Mesendoderm (in vitro differentiated cells): ENCODE data around the gene CCDC177. TPM values are rescaled to one million over a fixed set of nuclear protein-coding genes. Genes with fewer than 3 reads are reported as not detected.

Source experiments
- DNase-seq: peaks from one replicate; pipeline ENCODE4 v3.0.0; 2013
- H2AK5ac ChIP-seq: 2 replicates; pipeline ENCODE4 v1.6.1; 2013; ENCODE audit warnings: low read length, inconsistent platforms
- H2BK120ac ChIP-seq: 2 replicates; pipeline ENCODE4 v1.6.1; 2013; ENCODE audit warnings: low read depth, mild to moderate bottlenecking, low read length, moderate library complexity, mixed read lengths
- H2BK15ac ChIP-seq: replicated peaks from 2 replicates; pipeline ENCODE4 v1.6.1; 2013; ENCODE audit warnings: low read depth, mild to moderate bottlenecking, moderate library complexity
- H2BK5ac ChIP-seq: 2 replicates; pipeline ENCODE4 v1.6.1; 2013; ENCODE audit warnings: low read length, inconsistent platforms
- H3K18ac ChIP-seq: 2 replicates; pipeline ENCODE4 v1.6.1; 2013; ENCODE audit warnings: mild to moderate bottlenecking, low read length, mixed read lengths
- H3K23ac ChIP-seq: one replicate; pipeline ENCODE4 v1.6.1; 2013; ENCODE audit warnings: low read length
- H3K27ac ChIP-seq: 2 replicates; pipeline ENCODE4 v1.5.1; 2013; ENCODE audit warnings: low read depth, mild to moderate bottlenecking, inconsistent platforms, low read length, moderate library complexity
- H3K27me3 ChIP-seq: 2 replicates; pipeline ENCODE4 v1.6.1; 2013; ENCODE audit warnings: low read length, control low read depth, mild to moderate bottlenecking, inconsistent platforms; ENCODE audit not compliant: insufficient read depth, poor library complexity
- H3K36me3 ChIP-seq: 2 replicates; pipeline ENCODE4 v1.6.1; 2013; ENCODE audit warnings: low read length, inconsistent platforms; ENCODE audit not compliant: control insufficient read depth, insufficient read depth
- H3K4ac ChIP-seq: one replicate; pipeline ENCODE4 v1.6.1; 2013; ENCODE audit warnings: low read depth, mild to moderate bottlenecking, low read length, moderate library complexity
- H3K4me1 ChIP-seq: 2 replicates; pipeline ENCODE4 v1.6.1; 2013; ENCODE audit warnings: low read depth, low read length, inconsistent platforms; ENCODE audit not compliant: control insufficient read depth
- H3K4me2 ChIP-seq: 2 replicates; pipeline ENCODE4 v1.6.1; 2013; ENCODE audit warnings: low read length
- H3K4me3 ChIP-seq: 2 replicates; pipeline ENCODE4 v1.5.1; 2013; ENCODE audit warnings: mild to moderate bottlenecking, low read length
- H3K56ac ChIP-seq: one replicate; pipeline ENCODE4 v1.6.1; 2013; ENCODE audit warnings: low read length
- H3K79me1 ChIP-seq: 2 replicates; pipeline ENCODE4 v1.6.1; 2013; ENCODE audit warnings: low read length, inconsistent platforms
- H3K79me2 ChIP-seq: 2 replicates; pipeline ENCODE4 v1.6.1; 2013; ENCODE audit warnings: mild to moderate bottlenecking, low read length; ENCODE audit not compliant: control insufficient read depth, insufficient read depth
- H3K9ac ChIP-seq: 2 replicates; pipeline ENCODE4 v1.6.1; 2013; ENCODE audit warnings: low read length, inconsistent platforms
- H4K5ac ChIP-seq: one replicate; pipeline ENCODE4 v1.6.1; 2013; ENCODE audit warnings: low read length
- H4K8ac ChIP-seq: one replicate; pipeline ENCODE4 v1.6.1; 2013; ENCODE audit warnings: low read depth, mild to moderate bottlenecking, control low read depth, low read length, moderate library complexity
- WGBS: extraction: QIAGEN DNeasy Blood & Tissue Kit; methylation state at CpG from one replicate; pipeline ENCODE4 v1.1.7; 2013; ENCODE audit warnings: low lambda C conversion rate, missing lambda C conversion rate; ENCODE audit not compliant: insufficient coverage; ENCODE audit errors: extremely low coverage; 5-methylcytosine and 5-hydroxymethylcytosine counted together
- polyA plus RNA-seq, 2 experiments: library from polyadenylated mRNA; stranded (reverse); fragments of 200-250 nt; gene quantifications; one replicate each; pipeline ENCODE4 v1.2.3, GENCODE V29; 2013

The CCDC177 gene
- polyA plus RNA-seq (2013, experiment 1 of 2), result 2.1 TPM
- 1.8 TPM for polyA plus RNA-seq (2013, experiment 2 of 2)

- H4K5ac ChIP-seq, result no peak within 1 kb of the TSS
- H3K23ac ChIP-seq, result peak within 1 kb of the TSS; percentile 89
- H3K79me2 ChIP-seq, result no peaks in the 10 kb centered on the region
- no peaks in the 10 kb centered on the region for H3K79me1 ChIP-seq
- H2BK120ac ChIP-seq, result no peak within 1 kb of the TSS
- H2BK5ac ChIP-seq, result no peak within 1 kb of the TSS
- H3K27me3 ChIP-seq, result no peaks in the 10 kb centered on the region
- H2AK5ac ChIP-seq, result no peak within 1 kb of the TSS
- H3K4me2 ChIP-seq, result peak within 1 kb of the TSS; percentile 93
- peak within 1 kb of the TSS; percentile 85 for H3K56ac ChIP-seq
- no peak within 1 kb of the TSS for H2BK15ac ChIP-seq
- no peaks in the 10 kb centered on the region for H3K4me1 ChIP-seq
- H3K18ac ChIP-seq, result peak within 1 kb of the TSS; percentile 46
- peak within 1 kb of the TSS; percentile 62 for H3K4me3 ChIP-seq
- peak; percentile 75 for DNase-seq
- H3K9ac ChIP-seq, result peak within 1 kb of the TSS; percentile 74
- H3K27ac ChIP-seq, result peak within 1 kb of the TSS; percentile 64
- no CpG with 5 or more reads among the region's 52 CpGs for WGBS
- no peak within 1 kb of the TSS for H4K8ac ChIP-seq
- H3K4ac ChIP-seq, result no peak within 1 kb of the TSS
- H3K36me3 ChIP-seq, result no peaks in the 10 kb centered on the region
Measured at GRCh38 chr14:69574263-69574953, at the start of gene CCDC177. CCDC177 (minus strand) TSS chr14:69574871; CDS start chr14:69573622, 1,249 bp downstream.

- WGBS, result no CpG with 5 or more reads among the region's 4 CpGs
- Histone ChIP-seq H3K18ac (no peak overlapping the region), H3K4me2 (no peak overlapping the region), H3K79me1 (no peaks in the 10 kb centered on the region), H2AK5ac (no peak overlapping the region), H2BK15ac (no peak overlapping the region), H3K4me1 (no peaks in the 10 kb centered on the region), H3K27ac (no peak overlapping the region), H3K56ac (no peak overlapping the region), H4K5ac (no peak overlapping the region), H3K36me3 (no peaks in the 10 kb centered on the region), H3K4ac (no peak overlapping the region), H2BK120ac (no peak overlapping the region), H3K23ac (no peak overlapping the region), H3K9ac (no peak overlapping the region), H4K8ac (no peak overlapping the region), H3K4me3 (no peak overlapping the region), H3K27me3 (no peaks in the 10 kb centered on the region), H3K79me2 (no peaks in the 10 kb centered on the region), H2BK5ac (no peak overlapping the region)
- no peak for DNase-seq
Measured at GRCh38 chr14:69624136-69624535, 49.5 kb upstream of the CCDC177 start.

DNA sequence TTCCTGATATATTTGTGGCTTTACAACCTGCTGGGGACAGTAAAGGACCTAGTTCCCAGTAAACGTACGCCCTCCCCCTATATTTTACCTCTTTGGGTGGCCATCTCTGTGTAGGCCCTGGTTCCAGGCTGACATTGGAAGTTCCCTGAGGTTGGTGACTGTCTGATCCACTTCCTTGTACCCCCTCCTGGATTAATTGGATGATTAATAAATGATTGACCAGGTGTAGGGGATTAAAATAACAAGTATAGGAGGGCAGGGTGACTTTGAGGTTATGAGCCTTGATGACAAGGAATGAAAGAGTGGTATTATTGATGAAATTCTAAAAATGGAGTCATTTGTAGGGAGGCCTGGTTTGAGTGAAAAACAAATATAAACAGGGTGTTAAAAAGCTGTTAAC, 46.3 kb upstream of the CCDC177 start:
- no CpG with 5 or more reads among the region's 2 CpGs for WGBS
- no peak overlapping the region for H4K8ac ChIP-seq
- H3K79me2 ChIP-seq, result no peaks in the 10 kb centered on the region
- no peak overlapping the region for H3K9ac ChIP-seq
- no peak overlapping the region for H3K27ac ChIP-seq
- no peak overlapping the region for H2BK15ac ChIP-seq
- no peak overlapping the region for H2BK120ac ChIP-seq
- no peak overlapping the region for H3K4me3 ChIP-seq
- H3K4ac ChIP-seq, result no peak overlapping the region
- H3K56ac ChIP-seq, result no peak overlapping the region
- no peak overlapping the region for H3K4me2 ChIP-seq
- no peak overlapping the region for H4K5ac ChIP-seq
- H2BK5ac ChIP-seq, result no peak overlapping the region
- no peak overlapping the region for H3K18ac ChIP-seq
- H3K36me3 ChIP-seq, result no peaks in the 10 kb centered on the region
- no peak for DNase-seq
- no peaks in the 10 kb centered on the region for H3K4me1 ChIP-seq
- no peak overlapping the region for H2AK5ac ChIP-seq
- H3K79me1 ChIP-seq, result no peaks in the 10 kb centered on the region
- H3K27me3 ChIP-seq, result no peaks in the 10 kb centered on the region
- no peak overlapping the region for H3K23ac ChIP-seq

DNA sequence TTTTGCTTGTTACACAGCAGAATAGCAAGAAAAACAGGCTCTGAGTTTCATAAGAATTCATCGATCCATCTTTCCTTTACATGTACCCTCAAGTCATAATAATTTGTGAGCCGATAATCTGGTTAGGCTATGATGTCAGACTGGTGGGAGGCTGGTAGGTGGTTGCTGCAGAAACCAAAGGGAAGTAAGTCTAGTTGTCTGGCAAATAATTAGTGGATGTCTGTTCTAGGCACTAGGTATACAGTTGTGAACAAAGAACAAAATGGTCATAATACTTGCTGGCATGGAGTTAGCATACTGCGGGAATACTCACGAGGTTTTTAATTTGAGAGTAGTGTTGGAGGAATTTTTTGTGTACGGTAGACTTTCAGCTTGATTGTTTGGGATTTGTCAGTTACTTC, 45.5 kb upstream of the CCDC177 start:
- Histone ChIP-seq H4K8ac (no peak overlapping the region), H2AK5ac (no peak overlapping the region), H3K79me2 (no peaks in the 10 kb centered on the region), H3K36me3 (no peaks in the 10 kb centered on the region), H3K56ac (no peak overlapping the region), H3K4me3 (no peak overlapping the region), H3K9ac (no peak overlapping the region), H3K18ac (no peak overlapping the region), H3K79me1 (no peaks in the 10 kb centered on the region), H3K4me1 (no peaks in the 10 kb centered on the region), H4K5ac (no peak overlapping the region), H3K4me2 (no peak overlapping the region), H2BK15ac (no peak overlapping the region), H3K23ac (no peak overlapping the region), H3K4ac (no peak overlapping the region), H2BK120ac (no peak overlapping the region), H3K27ac (no peak overlapping the region), H3K27me3 (no peaks in the 10 kb centered on the region), H2BK5ac (no peak overlapping the region)
- no peak for DNase-seq
- WGBS, result no CpG with 5 or more reads among the region's 5 CpGs

DNA sequence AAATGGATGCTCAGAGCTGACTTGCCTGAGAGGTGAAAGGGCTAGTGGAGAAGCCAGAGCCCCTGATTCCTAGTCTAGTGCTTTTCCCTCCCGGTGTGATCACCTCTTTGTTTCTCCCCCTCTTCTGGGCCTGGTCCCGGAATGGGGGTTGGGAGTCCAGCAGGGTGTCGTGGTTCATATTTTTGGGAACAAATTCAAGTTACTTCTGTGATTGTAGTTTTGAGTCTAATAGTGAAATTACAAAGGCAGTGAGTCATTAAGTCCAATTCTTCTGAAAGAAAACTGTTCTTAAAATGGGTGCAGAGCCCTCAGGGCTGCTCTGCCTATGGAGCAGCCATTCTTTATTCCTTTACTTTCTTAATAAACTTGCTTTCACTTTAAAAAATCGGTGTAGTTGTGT, 44.3 kb upstream of the CCDC177 start:
- Histone ChIP-seq H3K36me3 (no peaks in the 10 kb centered on the region), H3K27me3 (no peaks in the 10 kb centered on the region), H3K23ac (no peak overlapping the region), H4K5ac (no peak overlapping the region), H4K8ac (no peak overlapping the region), H2BK120ac (no peak overlapping the region), H2AK5ac (no peak overlapping the region), H3K4me3 (no peak overlapping the region), H3K79me1 (no peaks in the 10 kb centered on the region), H3K4me2 (no peak overlapping the region), H3K4me1 (no peaks in the 10 kb centered on the region), H3K56ac (no peak overlapping the region), H2BK5ac (no peak overlapping the region), H2BK15ac (no peak overlapping the region), H3K4ac (no peak overlapping the region), H3K79me2 (no peaks in the 10 kb centered on the region), H3K18ac (no peak overlapping the region), H3K9ac (no peak overlapping the region), H3K27ac (no peak overlapping the region)
- no peak for DNase-seq
- WGBS, result no CpG with 5 or more reads among the region's 4 CpGs

DNA sequence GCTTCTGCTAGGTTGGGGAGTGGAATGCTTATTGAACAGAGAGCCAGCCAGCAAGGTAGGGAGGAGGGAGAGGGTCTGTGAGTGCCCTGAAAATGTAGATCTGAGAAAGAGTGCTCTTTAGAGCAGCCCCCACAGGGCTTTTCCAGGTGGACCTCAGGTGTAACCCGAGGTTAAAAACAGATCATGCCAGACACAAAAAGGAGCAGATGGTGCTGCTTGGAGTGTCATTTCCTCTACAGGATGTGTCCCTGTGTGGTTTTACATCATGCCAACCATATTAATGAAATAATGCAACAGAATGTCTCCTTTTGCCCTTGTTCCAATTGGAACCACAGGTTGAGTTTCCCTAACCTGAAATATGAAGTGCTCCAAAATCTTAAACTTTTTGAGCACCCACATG, 43.1 kb upstream of the CCDC177 start:
- no peak overlapping the region for H3K4me2 ChIP-seq
- no peaks in the 10 kb centered on the region for H3K79me2 ChIP-seq
- H2BK120ac ChIP-seq, result no peak overlapping the region
- no peak overlapping the region for H2AK5ac ChIP-seq
- H3K4ac ChIP-seq, result no peak overlapping the region
- no CpG with 5 or more reads among the region's 1 CpG for WGBS
- no peak overlapping the region for H3K56ac ChIP-seq
- no peak overlapping the region for H2BK5ac ChIP-seq
- H4K8ac ChIP-seq, result no peak overlapping the region
- DNase-seq, result no peak
- H3K27me3 ChIP-seq, result no peaks in the 10 kb centered on the region
- H3K9ac ChIP-seq, result no peak overlapping the region
- H3K18ac ChIP-seq, result no peak overlapping the region
- no peaks in the 10 kb centered on the region for H3K36me3 ChIP-seq
- no peak overlapping the region for H3K4me3 ChIP-seq
- H3K23ac ChIP-seq, result no peak overlapping the region
- H3K27ac ChIP-seq, result no peak overlapping the region
- no peaks in the 10 kb centered on the region for H3K79me1 ChIP-seq
- H4K5ac ChIP-seq, result no peak overlapping the region
- no peaks in the 10 kb centered on the region for H3K4me1 ChIP-seq
- no peak overlapping the region for H2BK15ac ChIP-seq
